Stomach (tissue), 4 donors: Measurements from ENCODE around the gene ANKDD1B.

Experiments
- EP300 ChIP-seq: sonication (generic); formaldehyde crosslinking; IDR thresholded peaks from one replicate; pipeline ENCODE4 v1.6.1; 2017; ENCODE audit warnings: antibody characterized with exemption
- POLR2A ChIP-seq, 4 donors: fragments of 450-650 bp; IDR thresholded peaks; one replicate each; pipeline ENCODE4 v1.6.1; 2016; ENCODE audit warnings: antibody characterized with exemption in 4 of 4, control low read depth in 2 of 4, mild to moderate bottlenecking in 1 of 4, moderate library complexity in 1 of 4
- TF ChIP-seq, protein P1 (sequence below), 7 experiments: fragments of 450-650 bp in 4 of 7; fragments of 200-600 bp in 3 of 7; sonication (generic) in 3 of 7; IDR thresholded peaks; one replicate each; pipeline ENCODE4 v1.5.1; 2016 to 2019; ENCODE audit warnings: antibody characterized with exemption in 7 of 7, control low read depth in 2 of 7, mild to moderate bottlenecking in 1 of 7

DNA sequence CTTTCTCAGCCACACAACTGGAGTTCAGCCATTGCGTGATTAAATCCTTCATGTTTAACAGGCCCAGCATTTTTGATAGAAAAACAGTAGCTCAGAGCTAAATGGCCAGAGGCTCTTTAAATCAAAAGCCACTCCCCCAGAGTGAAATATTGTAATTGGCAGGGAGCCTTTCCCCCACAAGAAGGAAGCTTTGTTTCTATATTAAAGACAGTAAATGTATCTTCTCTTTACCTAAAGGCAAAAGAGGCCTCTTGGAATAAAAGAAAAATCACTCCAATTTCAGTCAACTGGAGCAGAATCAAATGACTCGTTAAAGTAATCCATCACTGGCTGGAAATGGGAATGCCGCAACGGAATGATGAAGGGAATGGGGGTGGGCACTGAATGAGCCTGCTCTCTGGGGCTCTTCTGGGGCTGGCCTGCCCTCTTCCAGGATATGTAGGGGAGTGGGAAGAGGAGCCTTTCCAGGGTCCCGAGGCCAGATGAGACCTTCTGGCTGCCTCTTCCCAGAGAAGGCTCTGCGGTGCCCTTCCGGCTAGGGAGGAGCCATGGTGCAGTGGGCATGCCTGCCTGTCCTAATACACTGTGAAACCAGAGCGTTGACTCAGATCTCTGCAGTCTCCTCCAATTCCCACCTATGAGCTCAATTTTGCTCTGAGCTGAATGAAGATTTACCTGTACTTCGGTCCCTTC, 45.2 kb downstream of the ANKDD1B start:
- TF ChIP-seq, protein P1, sequence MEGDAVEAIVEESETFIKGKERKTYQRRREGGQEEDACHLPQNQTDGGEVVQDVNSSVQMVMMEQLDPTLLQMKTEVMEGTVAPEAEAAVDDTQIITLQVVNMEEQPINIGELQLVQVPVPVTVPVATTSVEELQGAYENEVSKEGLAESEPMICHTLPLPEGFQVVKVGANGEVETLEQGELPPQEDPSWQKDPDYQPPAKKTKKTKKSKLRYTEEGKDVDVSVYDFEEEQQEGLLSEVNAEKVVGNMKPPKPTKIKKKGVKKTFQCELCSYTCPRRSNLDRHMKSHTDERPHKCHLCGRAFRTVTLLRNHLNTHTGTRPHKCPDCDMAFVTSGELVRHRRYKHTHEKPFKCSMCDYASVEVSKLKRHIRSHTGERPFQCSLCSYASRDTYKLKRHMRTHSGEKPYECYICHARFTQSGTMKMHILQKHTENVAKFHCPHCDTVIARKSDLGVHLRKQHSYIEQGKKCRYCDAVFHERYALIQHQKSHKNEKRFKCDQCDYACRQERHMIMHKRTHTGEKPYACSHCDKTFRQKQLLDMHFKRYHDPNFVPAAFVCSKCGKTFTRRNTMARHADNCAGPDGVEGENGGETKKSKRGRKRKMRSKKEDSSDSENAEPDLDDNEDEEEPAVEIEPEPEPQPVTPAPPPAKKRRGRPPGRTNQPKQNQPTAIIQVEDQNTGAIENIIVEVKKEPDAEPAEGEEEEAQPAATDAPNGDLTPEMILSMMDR (IDR thresholded peaks at IDR 0.05) = no peak
- TF ChIP-seq EP300 (no peak), POLR2A (IDR thresholded peaks at IDR 0.05) (no peak)
